Activated CD4-positive, alpha-beta T cell treated with anti-CD3 and anti-CD28 coated beads for 4 hours (primary cell): ENCODE data around the gene PDPR.
"Not testable (repeated sequence)": the region's sequence is repeated elsewhere in the genome, so short reads cannot be mapped to it uniquely, and the experiment has no call there.

ENCODE experiments used
- DNase-seq, 2 donors: peaks; one replicate each; pipeline ENCODE4 v3.0.0-alpha.2; 2020

PDPR gene

DNA sequence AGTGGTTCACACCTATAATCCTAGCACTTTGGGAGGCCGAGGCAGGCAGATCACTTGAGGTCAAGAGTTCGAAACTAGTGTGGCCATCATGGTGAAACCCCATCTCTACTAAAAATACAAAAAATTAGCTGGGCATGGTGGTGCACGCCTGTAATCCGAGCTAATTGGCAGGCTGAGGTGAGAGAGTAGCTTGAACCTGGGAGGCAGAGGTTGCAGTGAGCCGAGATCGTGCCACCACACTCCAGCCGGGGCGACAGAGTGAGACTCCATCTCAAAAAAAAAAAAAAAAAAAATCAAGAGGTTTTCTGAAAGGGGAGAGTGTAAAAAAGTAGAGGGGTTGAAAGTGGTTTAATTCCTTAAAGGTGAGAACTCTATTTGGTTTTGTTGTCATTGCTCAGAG is 21.7 kb downstream of the PDPR start:
- not testable (repeated sequence) for DNase-seq

- not testable (repeated sequence) for DNase-seq
These were observed 22.5 kb downstream of the PDPR start for GRCh38 chr16:70136595-70136994.

GRCh38 chr16:70142739-70143138 is 28.6 kb downstream of the PDPR start:
- not testable (repeated sequence) for DNase-seq

DNA sequence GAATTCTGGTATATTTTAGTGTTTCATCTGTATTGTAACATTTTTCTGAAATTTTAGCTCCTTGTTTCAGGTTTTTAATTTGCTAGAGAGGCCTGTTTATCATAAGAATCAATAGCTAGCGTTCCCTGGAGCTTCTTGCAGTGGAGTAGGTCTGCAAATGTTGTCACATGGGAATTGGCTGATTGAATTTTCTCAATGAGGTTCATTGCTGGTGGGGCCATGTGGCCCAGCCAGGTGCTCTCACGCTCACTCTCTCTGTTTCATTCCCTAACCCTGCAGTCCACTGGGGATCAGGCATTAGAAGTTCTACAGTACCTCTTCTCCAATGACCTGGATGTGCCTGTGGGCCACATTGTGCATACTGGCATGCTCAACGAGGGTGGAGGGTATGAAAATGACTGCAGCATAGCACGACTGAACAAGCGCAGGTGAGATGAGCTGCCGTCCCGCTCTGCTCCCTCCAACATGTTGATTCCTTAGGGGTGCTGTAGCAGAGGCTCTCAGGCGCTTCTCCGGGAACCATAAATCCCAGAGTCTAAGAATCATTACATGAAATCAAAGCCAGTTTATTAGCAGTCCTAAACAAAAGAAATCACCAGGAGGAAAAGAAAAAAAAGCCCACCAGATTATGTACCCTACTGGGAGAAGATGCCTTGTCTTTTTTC is 29.2 kb downstream of the PDPR start:
- DNase-seq = not testable (repeated sequence)

DNA sequence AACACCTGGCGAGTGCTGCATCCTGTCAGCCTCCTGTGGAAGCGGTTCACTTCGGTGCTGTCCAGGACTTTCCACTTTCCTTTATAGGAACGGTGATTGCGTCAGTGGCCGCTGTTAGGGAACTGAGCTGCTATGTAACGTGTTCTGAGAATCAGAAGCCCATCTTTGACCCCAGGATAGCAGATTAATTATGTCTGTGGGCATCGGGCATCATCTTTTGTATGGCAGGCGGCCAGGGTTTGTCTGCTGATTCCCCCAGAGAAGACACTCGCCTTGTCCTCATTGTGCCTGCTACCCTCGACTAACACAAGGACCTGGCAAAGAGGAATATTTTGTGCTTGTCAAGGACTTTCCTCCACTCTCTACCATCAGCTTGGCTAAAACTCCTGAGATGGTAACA is 33.7 kb downstream of the PDPR start:
- DNase-seq = not testable (repeated sequence)

DNA sequence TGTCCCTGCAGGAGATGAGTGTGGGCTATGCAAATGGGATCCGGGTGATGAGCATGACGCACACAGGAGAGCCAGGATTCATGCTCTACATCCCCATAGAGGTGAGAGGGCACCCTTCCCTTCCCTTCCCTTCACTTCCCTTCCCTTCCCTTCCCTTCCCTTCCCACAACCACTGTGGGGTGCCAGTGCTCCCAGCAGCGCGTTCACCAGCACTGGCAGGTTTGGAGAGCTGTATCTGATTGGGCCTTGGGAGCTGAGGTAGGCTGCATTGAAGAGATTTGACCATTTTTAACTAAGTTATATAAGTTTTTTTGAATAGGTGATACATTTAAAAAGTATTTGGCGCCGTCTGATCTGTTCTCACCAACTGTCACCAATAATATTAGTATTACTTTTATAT is 34.3 kb downstream of the PDPR start:
- not testable (repeated sequence) for DNase-seq

DNA sequence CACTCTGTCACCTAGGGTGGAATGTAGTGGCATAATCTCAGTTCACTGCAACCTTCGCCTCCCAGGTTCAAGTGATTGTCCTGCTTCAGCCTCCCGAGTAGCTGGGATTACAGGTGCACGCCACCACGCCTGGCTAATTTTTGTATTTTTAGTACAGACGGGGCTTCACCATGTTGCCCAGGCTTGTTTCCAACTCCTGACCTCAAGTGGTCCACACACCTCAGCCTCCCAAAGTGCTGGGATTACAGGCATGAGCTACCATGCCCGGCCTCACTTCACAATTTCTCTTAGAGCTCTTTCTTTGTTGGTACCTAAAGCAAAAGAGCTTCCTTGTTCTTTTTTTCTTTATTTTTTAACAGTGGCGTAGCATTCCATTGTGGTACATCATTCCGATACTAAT is 35.2 kb downstream of the PDPR start:
- not testable (repeated sequence) for DNase-seq

DNA sequence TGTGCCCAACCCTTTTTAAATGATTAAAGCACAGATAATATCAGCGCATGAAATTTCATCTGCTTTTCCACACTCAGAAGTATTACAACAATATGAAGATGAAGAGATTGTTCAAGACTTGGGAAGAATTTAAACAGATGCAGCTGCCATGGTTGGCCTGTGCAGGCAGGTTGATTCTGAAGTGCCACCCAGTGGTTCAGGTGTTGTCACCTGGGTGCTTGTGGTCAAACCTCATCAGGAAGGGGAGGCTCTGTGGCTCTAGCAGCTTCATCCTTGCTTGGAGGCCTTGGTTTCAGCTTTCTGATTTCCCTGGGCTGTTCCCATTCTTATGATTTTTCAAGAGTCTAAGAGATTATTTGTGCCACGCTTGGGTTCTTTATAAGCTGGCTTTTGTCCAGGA is 37.3 kb downstream of the PDPR start:
- DNase-seq = no peak

DNA sequence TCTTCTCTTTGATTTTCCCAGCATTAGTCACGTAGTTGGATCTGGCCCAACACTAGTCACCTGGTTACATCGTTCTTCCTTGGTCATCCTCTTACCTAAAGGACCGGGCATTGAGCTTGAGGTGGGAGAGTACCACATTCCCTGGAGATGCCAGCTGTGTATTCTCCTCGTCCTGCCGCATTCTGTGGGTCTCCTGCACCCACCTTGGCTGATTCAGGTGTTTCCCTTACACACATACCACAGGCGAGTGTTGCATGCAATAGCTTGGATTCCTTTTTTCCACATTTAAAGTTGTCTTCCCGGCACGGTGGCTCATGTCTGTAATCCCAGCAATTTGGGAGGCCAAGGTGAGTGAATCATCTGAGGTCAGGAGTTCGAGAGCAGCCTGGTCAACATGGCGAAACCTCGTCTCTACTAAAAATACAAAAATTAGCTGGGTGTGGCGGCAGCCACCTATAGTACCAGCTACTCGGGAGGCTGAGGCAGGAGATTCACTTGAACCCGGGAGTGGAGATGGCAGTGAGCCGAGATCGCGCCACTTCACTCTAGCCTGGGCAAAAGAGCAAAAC is 37.9 kb downstream of the PDPR start:
- no peak for DNase-seq

DNA sequence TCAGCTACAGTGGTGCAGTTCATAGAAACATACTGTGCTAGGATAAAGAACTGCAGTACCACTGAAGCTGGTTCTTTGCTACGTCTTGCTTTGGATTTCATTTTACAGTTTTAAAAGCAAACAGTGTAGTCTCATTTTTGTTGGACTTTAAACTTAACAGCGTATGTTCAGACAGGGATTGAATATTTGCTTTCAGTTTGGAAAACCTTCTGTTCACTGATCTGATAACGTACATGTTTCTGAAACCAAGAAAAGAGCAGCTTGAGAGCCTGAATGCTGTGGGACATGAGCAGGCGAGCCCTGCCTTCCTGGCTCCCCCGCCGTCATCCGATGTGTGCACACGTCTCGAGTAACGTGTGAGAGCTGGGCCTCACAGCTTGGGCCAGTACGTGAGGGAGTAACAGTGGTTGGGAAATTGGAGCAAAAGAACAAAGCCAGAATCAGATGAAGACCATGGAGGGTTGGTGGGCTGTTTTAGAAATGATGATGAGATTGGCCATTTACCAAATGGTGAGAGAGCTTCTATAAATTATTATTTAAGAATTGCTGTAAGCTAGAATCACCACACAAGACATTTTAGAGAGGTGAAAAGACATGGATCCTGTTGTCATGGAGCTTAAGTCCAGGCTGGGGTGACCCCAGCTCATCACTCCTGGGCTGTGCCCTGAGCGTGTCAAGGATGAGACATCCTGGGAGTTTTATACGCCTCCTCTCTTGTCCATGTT is 38.6 kb downstream of the PDPR start:
- DNase-seq = no peak

DNA sequence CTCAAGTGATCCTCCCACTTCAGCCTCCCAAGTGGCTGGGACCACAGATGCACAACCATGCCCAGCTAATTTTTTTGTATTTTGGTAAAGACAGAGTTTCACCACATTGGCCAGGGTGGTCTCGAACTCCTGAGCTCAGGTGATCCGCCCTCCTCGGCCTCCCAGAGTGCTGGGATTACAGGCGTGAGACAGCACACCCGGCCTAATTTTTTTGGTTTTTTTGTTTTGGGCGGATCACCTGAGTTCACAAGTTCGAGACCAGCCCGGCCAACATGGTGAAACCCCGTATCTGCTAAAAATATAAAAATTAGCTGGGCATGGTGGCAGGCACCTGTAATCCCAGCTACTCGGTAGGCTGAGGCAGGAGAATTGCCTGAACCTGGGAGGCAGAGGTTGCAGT is 40.6 kb downstream of the PDPR start:
- not testable (repeated sequence) for DNase-seq

DNA sequence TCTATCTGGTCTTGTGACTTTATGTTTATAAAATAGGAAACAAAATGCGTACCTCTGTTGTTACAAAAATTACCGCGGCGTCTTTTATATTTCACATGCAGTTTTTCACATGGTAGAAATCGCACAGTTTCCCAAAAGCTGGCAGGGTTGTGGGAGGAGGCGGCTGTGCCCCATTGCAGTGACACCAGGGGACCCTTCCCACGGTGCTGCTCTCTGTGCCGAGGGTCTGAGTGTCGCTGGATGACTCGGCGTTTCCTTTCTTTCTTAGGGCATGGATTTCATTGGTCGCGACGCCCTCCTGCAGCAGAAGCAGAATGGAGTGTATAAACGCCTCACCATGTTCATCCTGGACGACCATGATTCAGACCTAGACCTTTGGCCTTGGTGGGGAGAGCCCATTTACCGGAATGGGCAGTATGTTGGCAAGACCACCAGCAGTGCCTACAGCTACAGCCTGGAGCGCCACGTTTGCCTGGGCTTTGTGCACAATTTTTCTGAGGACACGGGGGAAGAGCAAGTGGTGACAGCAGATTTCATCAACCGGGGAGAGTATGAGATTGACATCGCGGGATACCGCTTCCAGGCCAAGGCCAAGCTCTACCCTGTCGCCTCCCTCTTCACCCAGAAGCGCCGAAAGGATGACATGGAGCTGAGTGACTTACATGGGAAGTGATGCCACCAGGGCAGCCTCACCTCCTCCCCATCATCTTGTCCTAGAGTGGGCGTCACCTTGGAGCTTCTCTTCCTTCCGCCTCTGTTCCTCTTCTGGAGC is 42.3 kb downstream of the PDPR start:
- DNase-seq = no peak

DNA sequence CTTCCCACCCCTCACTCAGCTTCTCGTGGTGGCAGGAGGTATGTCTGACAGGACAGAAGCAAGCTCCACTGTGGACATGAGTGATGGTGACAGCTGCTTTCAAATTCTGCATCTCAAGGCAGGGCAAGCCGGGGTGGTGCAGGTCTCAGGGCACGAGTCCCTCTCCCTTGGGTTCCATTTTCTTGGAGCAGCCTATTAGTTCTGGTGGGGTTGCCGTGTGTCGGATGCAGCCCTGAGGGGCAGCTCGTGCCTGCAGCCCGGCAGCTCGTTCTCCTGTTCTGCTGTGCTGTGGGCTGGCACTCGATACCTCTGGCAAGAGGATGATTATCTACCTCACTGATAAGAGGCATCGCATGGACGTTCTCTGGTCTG is 43.0 kb downstream of the PDPR start:
- DNase-seq = no peak

GRCh38 chr16:70157477-70158260 is 43.5 kb downstream of the PDPR start:
- no peak for DNase-seq

DNA sequence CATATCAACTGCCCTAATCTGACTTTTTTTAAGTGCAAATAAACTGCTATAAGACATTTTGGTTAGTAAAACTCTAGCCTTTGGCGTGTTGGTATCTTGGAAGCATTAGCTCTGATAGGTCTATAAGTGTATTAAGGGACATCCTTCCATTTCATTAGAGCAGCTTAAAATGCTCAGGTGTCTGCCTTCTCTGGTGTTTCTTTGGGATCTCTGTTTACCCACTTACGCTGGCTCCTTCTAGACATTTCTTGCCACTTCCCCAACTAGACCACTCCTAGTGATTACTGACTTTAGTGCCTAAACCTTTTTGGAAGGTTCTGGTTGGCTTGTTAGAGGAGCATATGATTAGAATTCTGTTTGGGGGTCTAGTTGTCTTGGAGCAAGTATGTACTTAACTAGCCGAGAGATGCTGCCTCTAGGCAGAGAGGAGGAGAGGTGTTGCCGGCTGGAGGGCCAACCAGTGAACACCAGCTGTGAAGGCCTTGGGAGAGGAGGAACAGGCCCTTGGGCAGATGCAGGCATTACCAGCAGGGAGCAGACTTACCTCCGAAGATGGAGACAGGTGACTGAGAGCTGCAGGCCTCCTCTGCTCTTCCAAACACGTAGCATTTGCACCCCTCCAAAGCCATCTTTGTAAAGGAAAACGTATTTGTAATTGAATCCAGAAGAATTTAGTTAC is 44.3 kb downstream of the PDPR start:
- DNase-seq = no peak

DNA sequence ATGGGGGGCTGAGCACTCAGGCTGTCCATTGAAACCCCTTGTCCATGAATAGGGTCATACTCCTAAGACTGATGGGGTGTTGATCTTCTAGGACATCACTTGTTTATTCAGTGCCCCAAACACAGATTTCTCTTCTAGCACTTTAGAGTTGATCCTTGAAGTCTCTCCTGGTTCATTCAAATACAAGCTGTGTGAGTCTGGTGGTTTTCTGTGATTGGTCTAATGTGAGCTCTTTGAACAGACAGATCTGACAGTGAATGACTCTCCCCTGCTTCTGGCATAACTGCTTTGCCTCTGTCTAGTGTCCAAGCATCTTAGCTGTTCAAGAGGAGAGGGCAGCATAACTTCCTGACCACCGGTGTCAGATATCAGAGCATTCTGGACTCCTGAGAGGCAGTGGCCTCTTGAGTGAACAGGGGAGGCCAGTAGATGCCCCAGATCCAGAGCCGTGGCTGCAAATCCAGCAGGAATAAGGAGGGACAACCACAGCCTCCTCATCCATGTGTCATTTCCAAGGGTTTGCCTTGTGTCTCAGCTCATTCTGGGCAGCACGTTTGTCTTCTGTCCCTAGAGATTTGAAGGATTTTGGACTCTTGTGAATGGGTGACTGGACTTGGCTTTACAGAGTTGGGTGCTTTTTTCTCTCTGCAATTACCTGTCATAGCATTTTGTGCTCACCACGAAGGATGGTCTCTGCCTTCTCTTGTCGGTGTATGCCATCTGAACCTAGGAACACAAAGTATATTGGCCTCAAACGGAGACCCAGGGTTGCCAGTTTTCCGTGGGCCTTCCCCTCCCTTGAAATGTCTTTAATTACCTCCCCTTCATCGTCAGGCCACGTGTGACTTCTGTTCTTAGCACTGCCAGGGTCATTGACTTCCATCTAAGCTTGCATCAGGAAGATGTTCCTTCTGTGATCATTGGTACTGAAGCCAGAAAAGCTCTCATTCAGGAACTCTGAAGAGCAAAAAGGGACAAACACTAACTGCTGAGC is 45.5 kb downstream of the PDPR start:
- DNase-seq = no peak

DNA sequence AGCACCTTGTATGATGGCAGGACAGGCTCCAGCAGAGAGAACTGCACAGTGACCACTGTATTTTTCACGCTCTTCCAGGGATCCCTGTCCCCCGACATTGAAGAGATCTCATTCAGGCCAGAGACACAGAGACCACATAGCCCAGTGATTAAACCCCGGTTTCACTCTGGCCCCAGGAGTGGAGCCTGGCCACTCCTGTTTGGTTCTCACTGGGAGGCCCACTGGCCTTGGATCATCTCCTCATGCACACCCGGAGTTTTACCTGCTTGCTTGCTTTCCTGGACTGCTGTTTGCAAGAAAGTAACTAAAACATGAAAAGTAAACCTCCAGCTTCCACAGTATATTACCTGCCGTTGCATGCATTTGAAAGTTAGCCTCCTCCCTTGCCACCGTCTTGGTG is 46.3 kb downstream of the PDPR start:
- no peak for DNase-seq

GRCh38 chr16:70160821-70161220 is 46.7 kb downstream of the PDPR start:
- DNase-seq = no peak

GRCh38 chr16:70161350-70161749 is 47.2 kb downstream of the PDPR start:
- no peak for DNase-seq

DNA sequence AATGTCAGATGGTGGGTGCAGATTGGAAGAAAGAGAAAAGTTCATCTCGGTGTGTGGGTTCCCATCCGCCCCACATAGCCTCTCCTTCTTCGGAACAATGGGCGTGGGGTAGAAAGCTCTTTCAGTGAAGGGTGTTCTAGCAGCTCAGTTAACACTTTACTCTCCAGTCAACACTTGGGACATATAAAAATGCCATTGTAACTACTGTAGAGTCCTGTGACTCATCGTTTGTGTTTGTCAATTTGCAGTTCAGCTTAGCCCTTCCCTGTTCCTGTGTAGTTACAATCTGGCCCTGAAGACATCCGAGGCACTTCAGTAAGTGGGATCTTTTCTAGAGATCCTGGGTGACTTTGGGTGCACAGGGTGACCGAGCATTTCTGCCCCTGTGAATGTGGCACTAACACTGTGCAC is 47.9 kb downstream of the PDPR start:
- no peak for DNase-seq

DNA sequence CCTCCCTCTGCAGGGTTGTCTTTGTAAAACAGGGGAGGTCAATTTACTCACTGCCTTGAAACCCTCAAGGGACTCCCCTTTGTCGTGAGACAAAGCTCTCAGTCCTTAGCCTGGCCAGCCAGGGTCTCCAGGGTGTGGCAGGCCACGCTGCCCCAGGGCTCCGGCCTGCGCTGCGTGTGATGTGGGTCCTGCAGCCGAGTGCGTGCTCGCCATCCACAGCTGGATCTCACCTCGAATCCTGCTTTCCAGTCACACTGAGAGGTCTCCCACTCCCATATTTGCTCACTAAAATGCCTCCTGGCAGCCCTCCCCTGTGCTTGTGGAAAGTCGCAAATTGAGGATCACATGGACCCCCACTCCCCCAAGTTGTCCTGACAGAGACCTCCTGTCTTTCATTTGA is 49.5 kb downstream of the PDPR start:
- no peak for DNase-seq
